K562 (cell line): ENCODE data around the gene HAS3. TPM values are rescaled to one million over a fixed set of nuclear protein-coding genes. Genes with fewer than 3 reads are reported as not detected.

Experiments used
- ATAC-seq: fragments of 200-7000 bp; cut with Tn5 transposase; 3 replicates; pipeline ENCODE4 v1.9.1; 2020; ENCODE audit warnings: moderate library complexity
- BruUV-seq: library from RNA; stranded (reverse); fragments of 400-500 nt; replicated peaks from 2 replicates; lab custom pipeline; 2021; lab: Mats Ljungman, UMichigan
- CTCF ChIA-PET: fragments of 300-600 bp; formaldehyde crosslinking; extraction: SDS; loops from one replicate; lab custom pipeline; 2021; ENCODE audit warnings: low intra/inter-chr PET ratio; lab: Yijun Ruan, JAX
- POLR2A ChIA-PET: fragments of 300-600, 350-650 bp; sonication (Branson Sonifier 250); formaldehyde crosslinking; extraction: SDS; loops from one replicate; lab custom pipeline; 2021; ENCODE audit warnings: antibody characterized with exemption, inconsistent platforms; lab: Yijun Ruan, JAX
- DNase-seq, 4 experiments: peaks; one replicate each; pipeline versions ENCODE4 v3.0.0 to v3.0.0-alpha.2; 2011 to 2018; ENCODE audit warnings: low spot score in 3 of 4, mixed read lengths in 3 of 4; ENCODE audit errors: extremely low read depth in 1 of 4
- FAIRE-seq: peaks from 2 replicates; lab custom pipeline; 2011; peaks lifted over from hg19 to GRCh38; lab: Jason Lieb, UNC
- H2AFZ ChIP-seq: 2 replicates; pipeline ENCODE4 v1.6.0; 2011; ENCODE audit warnings: low read depth, low read length, control low read depth, inconsistent platforms
- H3K27ac ChIP-seq: fragments of 200-600 bp; 3 replicates; pipeline ENCODE4 v1.8.0; 2011; ENCODE audit warnings: low read depth, mild to moderate bottlenecking, control low read depth, inconsistent platforms, low read length, moderate library complexity, mixed read lengths; ENCODE audit errors: extremely low read depth
- H3K27me3 ChIP-seq, 2 experiments: fragments of 300-600 bp in 1 of 2; 2 replicates in 1 of 2; 3 replicates in 1 of 2; pipeline versions ENCODE4 v1.6.0 to v1.8.0; 2011; ENCODE audit warnings: inconsistent platforms in 2 of 2, low read length in 2 of 2, mild to moderate bottlenecking in 1 of 2, mixed read lengths in 1 of 2, moderate library complexity in 1 of 2; ENCODE audit not compliant: control insufficient read depth in 2 of 2, insufficient read depth in 2 of 2
- H3K36me3 ChIP-seq: fragments of 300-600 bp; 3 replicates; pipeline ENCODE4 v1.8.0; 2011; ENCODE audit warnings: mild to moderate bottlenecking, low read length, inconsistent platforms; ENCODE audit not compliant: control insufficient read depth, insufficient read depth
- H3K4me1 ChIP-seq, 2 experiments: fragments of 200-600 bp in 1 of 2; replicated peaks in 1 of 2; 2 replicates in 1 of 2; 3 replicates in 1 of 2; pipeline versions ENCODE4 v1.5.1 to v1.8.0; 2011; ENCODE audit warnings: inconsistent platforms in 2 of 2, low read length in 2 of 2, mild to moderate bottlenecking in 1 of 2, mixed read lengths in 1 of 2, moderate library complexity in 1 of 2; ENCODE audit not compliant: control insufficient read depth in 2 of 2, insufficient read depth in 2 of 2
- H3K4me2 ChIP-seq: 2 replicates; pipeline ENCODE4 v1.6.1; 2011; ENCODE audit warnings: low read length, control low read depth, inconsistent platforms, mixed read lengths; ENCODE audit not compliant: insufficient read depth
- H3K4me3 ChIP-seq: fragments of 200-600 bp; sonication (generic), shearing (Covaris generic); 2 replicates; pipeline ENCODE4 v1.5.1; 2016; ENCODE audit warnings: control low read depth, inconsistent platforms
- H3K79me2 ChIP-seq: fragments of 200-600 bp; 3 replicates; pipeline ENCODE4 v1.8.0; 2011; ENCODE audit warnings: low read length, inconsistent platforms; ENCODE audit not compliant: control insufficient read depth, insufficient read depth
- H3K9ac ChIP-seq, 2 experiments: 2 replicates each; pipeline versions ENCODE4 v1.6.0 to v1.6.1; 2011; ENCODE audit warnings: low read depth in 2 of 2, low read length in 2 of 2, control low read depth in 1 of 2, inconsistent platforms in 1 of 2, mild to moderate bottlenecking in 1 of 2, mixed read lengths in 1 of 2; ENCODE audit not compliant: insufficient read depth in 1 of 2
- H3K9me1 ChIP-seq: one replicate; pipeline ENCODE4 v1.6.0; 2011; ENCODE audit warnings: inconsistent platforms, mild to moderate bottlenecking, low read length, moderate library complexity; ENCODE audit not compliant: control insufficient read depth, insufficient read depth
- H3K9me3 ChIP-seq: replicated peaks from 2 replicates; pipeline ENCODE4 v1.5.1; 2011; ENCODE audit warnings: low read depth, low read length, inconsistent platforms; ENCODE audit not compliant: control insufficient read depth, insufficient read depth
- H4K20me1 ChIP-seq: replicated peaks from 2 replicates; pipeline ENCODE4 v1.6.1; 2011; ENCODE audit warnings: low read length, inconsistent platforms, mixed read lengths; ENCODE audit not compliant: control insufficient read depth, insufficient read depth
- CEBPB ChIP-seq: fragments of 450-650 bp; IDR thresholded peaks from 2 replicates; pipeline ENCODE4 v1.6.1; 2016; ENCODE audit warnings: missing genetic modification characterization, missing compliant biosample characterization
- GABPB1 ChIP-seq: sonication (generic); formaldehyde crosslinking; IDR thresholded peaks from 2 replicates; pipeline ENCODE4 v1.8.0; 2022; ENCODE audit warnings: mild to moderate bottlenecking, missing genetic modification reagents
- GTF2F1 ChIP-seq: IDR thresholded peaks from 2 replicates; pipeline ENCODE4 v1.6.1; 2011; ENCODE audit warnings: low read depth, low read length, improper control_type of control experiment
- IFI16 ChIP-seq: fragments of 250-450 bp; sonication (Bioruptor Pico); IDR thresholded peaks from 2 replicates; pipeline ENCODE4 v2.1.2; 2022; ENCODE audit warnings: mild to moderate bottlenecking, inconsistent platforms
- MIER1 ChIP-seq: fragments of 450-650 bp; IDR thresholded peaks from 2 replicates; pipeline ENCODE4 v1.6.1; 2016; ENCODE audit warnings: antibody characterized with exemption, mild to moderate bottlenecking, low read depth
- NFIX ChIP-seq: fragments of 250-450 bp; sonication (Bioruptor Pico); IDR thresholded peaks from 2 replicates; pipeline ENCODE4 v1.4.0; 2020; ENCODE audit warnings: low read depth, mild to moderate bottlenecking, moderate library complexity
- PTRF ChIP-seq: fragments of 450-650 bp; IDR thresholded peaks from 2 replicates; pipeline ENCODE4 v1.6.1; 2016; ENCODE audit warnings: mild to moderate bottlenecking, missing genetic modification characterization, missing compliant biosample characterization
- RHOXF2B ChIP-seq: fragments of 250-450 bp; sonication (Bioruptor Pico); conservative IDR thresholded peaks from 2 replicates; pipeline ENCODE4 v1.5.1; 2021
- SMARCA5 ChIP-seq: fragments of 450-650 bp; IDR thresholded peaks from 2 replicates; pipeline ENCODE4 v1.6.1; 2016
- TRIM24 ChIP-seq, 2 experiments: fragments of 450-650 bp; IDR thresholded peaks; 2 replicates each; pipeline ENCODE4 v1.6.1; 2016
- WGBS: fragments of 100-300 bp; shearing (Covaris generic); methylation state at CpG from one replicate; pipeline ENCODE4 v1.1.6; 2016; ENCODE audit warnings: low coverage, mixed read lengths; ENCODE audit not compliant: insufficient coverage; ENCODE audit errors: missing lambda C conversion rate; 5-methylcytosine and 5-hydroxymethylcytosine counted together
- in situ Hi-C: fragments of 300-500 bp; cut with MboI; formaldehyde crosslinking; loops from 4 replicates; pipeline ENCODE4 v1.15.0; 2018; ENCODE audit warnings: inconsistent platforms, mixed read lengths
- intact Hi-C: fragments of 100-400 bp; cut with micrococcal nuclease; formaldehyde crosslinking; loops from 2 replicates; pipeline ENCODE4 v1.14.2; 2022
- polyA plus RNA-seq, 8 experiments: library from polyadenylated mRNA; depleted of rRNA in 4 of 8; stranded (reverse) in 5 of 8; unstranded in 3 of 8; fragments of >200 nt; fragmentation: Nextera tagmentation in 2 of 8; fragmentation: Illumina TruSeq in 1 of 8; extraction: Ambion mirVana in 2 of 8; extraction: Trizol in 1 of 8; gene quantifications; 2 replicates each; pipeline versions ENCODE4 v1.2.1 to v1.2.3, GENCODE V29; 2011 to 2014; ENCODE audit warnings: inconsistent platforms in 1 of 8, missing spikeins in 1 of 8
- total RNA-seq, 7 experiments: library from RNA; depleted of rRNA in 6 of 7; stranded (reverse); fragments of >200 nt in 6 of 7; fragmentation: Illumina TruSeq in 2 of 7; extraction: Trizol in 2 of 7; gene quantifications; 2 replicates each; pipeline versions ENCODE4 v1.2.1 to v1.2.3, GENCODE V29; 2011 to 2021; ENCODE audit warnings: low replicate concordance in 1 of 7
- TF ChIP-seq, protein P1 (sequence below), 2 experiments: fragments of 450-650 bp in 1 of 2; sonication (generic) in 1 of 2; formaldehyde crosslinking in 1 of 2; IDR thresholded peaks in 1 of 2; conservative IDR thresholded peaks in 1 of 2; 2 replicates each; pipeline versions ENCODE4 v1.6.1 to v1.8.1; 2016 to 2023; ENCODE audit warnings: mild to moderate bottlenecking in 2 of 2, moderate library complexity in 2 of 2, inconsistent platforms in 1 of 2, missing genetic modification reagents in 1 of 2
- TF ChIP-seq, protein P2 (sequence below): fragments of 450-650 bp; IDR thresholded peaks from 2 replicates; pipeline ENCODE4 v1.6.1; 2016; ENCODE audit warnings: missing biosample characterization, missing genetic modification characterization

HAS3 gene
- total and polyA plus RNA-seq, 9 of the 15 experiments (the other 6 are each of a cell fraction or from before 2014, with no cell fraction given), result 0.04 to 0.33 (median 0.13) TPM; not detected in 1

DNA sequence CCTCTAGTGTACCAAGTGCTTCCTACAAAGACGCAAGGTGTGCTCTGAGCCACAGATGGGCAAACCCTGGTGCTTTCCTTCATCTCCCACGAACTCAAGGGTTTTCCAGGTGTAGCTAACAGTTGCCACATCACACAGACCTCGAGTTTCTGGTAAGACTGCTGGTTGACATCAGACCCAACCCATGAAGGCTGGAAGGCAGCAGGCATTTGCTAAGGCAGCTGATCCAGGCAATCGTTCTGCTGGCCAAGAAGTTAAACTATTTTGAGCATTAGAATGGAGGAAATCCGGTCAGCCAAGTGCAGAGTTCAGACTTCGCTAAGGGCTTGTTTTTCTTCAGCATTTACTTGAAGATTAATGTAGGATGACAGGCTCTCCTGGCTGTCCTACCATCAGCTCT, 11.5 kb downstream of the HAS3 start:
- in situ Hi-C loops (loop anchor here (10.0 kb wide), 2 partner anchors 412 to 592 kb away; no protein-coding TSS in a partner anchor), intact Hi-C loops (loop anchor here (10.0 kb wide), 1 partner anchor 592 kb away; no protein-coding TSS in a partner anchor)
- Histone ChIP-seq H3K27ac (no peak overlapping the region), H4K20me1 (peaks cover 9% of the 10 kb centered on the region; the same call in 1 of the 2 replicates), H3K4me3 (no peak overlapping the region), H3K9ac (peak overlapping the region in 1 of 2 experiments; percentile 2; a peak in 1 of 4 replicates), H3K4me1 (peaks cover 7 to 10% of the 10 kb centered on the region in 2 experiments; a peak in 4 of 5 replicates), H3K27me3 (no peaks in the 10 kb centered on the region), H3K9me3 (no peaks in the 10 kb centered on the region), H3K79me2 (no peaks in the 10 kb centered on the region), H3K4me2 (no peak overlapping the region), H3K36me3 (peaks cover 60% of the 10 kb centered on the region), H2AFZ (no peak overlapping the region), H3K9me1 (peaks cover 10% of the 10 kb centered on the region)
- ChIA-PET CTCF (no interaction called here), POLR2A (interaction anchor here (0.5 kb wide), 1 partner anchor 13 kb away, joined by 4 read pairs; no protein-coding TSS in a partner anchor)
- no TSS peak for BruUV-seq
- 67% methylated on average over 6 of the region's 6 CpGs for WGBS
- TF ChIP-seq TRIM24 (IDR thresholded peaks at IDR 0.05) (no peak), CEBPB (tag) (no peak)
- no peak for ATAC-seq
- no peak for DNase-seq
- FAIRE-seq, result no peak

DNA sequence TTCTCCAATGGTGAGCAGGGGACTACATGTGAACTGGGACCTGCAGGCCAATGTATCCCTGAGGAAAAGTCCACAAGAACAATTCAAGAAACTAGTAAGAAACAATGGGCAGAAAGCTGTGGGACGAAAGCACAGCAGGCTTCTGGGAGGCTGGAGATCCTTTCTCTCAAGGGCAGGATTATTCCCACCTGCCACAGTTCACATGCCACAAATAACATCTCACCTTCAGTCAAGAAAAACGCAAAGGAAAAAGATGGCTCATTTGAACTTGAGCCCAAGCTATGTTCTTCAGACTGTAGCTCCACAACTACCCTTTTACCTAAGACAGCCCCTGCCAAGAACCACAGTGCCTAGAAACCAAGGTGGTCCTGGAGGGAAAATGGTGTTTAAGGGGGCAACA, 13.0 kb downstream of the HAS3 start:
- Histone ChIP-seq H3K9ac (no peak overlapping the region), H4K20me1 (peaks cover 3% of the 10 kb centered on the region; the same call in 1 of the 2 replicates), H3K4me3 (no peak overlapping the region), H3K9me3 (no peaks in the 10 kb centered on the region), H3K79me2 (peaks cover 6% of the 10 kb centered on the region), H2AFZ (no peak overlapping the region), H3K4me1 (no peaks in the 10 kb centered on the region), H3K27me3 (no peaks in the 10 kb centered on the region), H3K36me3 (peaks cover 65% of the 10 kb centered on the region), H3K27ac (no peak overlapping the region)
- 100% methylated on average over 2 of the region's 2 CpGs for WGBS
- no peak for TF ChIP-seq SMARCA5
- TF ChIP-seq NFIX, result no peak
- no peak for TF ChIP-seq RHOXF2B (CRISPR knock-in tag)
- TF ChIP-seq GABPB1 (CRISPR knock-in tag), result no peak
- no peak for TF ChIP-seq GTF2F1
- TF ChIP-seq MIER1, result no peak
- no peak for TF ChIP-seq PTRF (tag)
- TF ChIP-seq, protein P1, sequence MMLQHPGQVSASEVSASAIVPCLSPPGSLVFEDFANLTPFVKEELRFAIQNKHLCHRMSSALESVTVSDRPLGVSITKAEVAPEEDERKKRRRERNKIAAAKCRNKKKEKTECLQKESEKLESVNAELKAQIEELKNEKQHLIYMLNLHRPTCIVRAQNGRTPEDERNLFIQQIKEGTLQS (IDR thresholded peaks at IDR 0.05), result no peak
- TF ChIP-seq, protein P1 (CRISPR knock-in tag; conservative IDR thresholded peaks at IDR 0.05), result no peak
- TF ChIP-seq, protein P2, sequence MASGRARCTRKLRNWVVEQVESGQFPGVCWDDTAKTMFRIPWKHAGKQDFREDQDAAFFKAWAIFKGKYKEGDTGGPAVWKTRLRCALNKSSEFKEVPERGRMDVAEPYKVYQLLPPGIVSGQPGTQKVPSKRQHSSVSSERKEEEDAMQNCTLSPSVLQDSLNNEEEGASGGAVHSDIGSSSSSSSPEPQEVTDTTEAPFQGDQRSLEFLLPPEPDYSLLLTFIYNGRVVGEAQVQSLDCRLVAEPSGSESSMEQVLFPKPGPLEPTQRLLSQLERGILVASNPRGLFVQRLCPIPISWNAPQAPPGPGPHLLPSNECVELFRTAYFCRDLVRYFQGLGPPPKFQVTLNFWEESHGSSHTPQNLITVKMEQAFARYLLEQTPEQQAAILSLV (tag), result no peak
- TF ChIP-seq IFI16, result no peak
- TF ChIP-seq, all 486 proteins: peak for 0
- intact Hi-C loops, result loop anchor here (10.0 kb wide), 1 partner anchor 594 kb away; no protein-coding TSS in a partner anchor
- in situ Hi-C loops, result loop anchor here (10.0 kb wide), 2 partner anchors 414 to 594 kb away; no protein-coding TSS in a partner anchor
- Histone ChIP-seq H3K9me1 (no peaks in the 10 kb centered on the region), H3K4me2 (no peak overlapping the region)
- no peak for DNase-seq
- BruUV-seq, result TSS peak; percentile 35
- ChIA-PET POLR2A (interaction anchor here (0.6 to 1.3 kb wide), 3 partner anchors 12 to 248 kb away, joined by 3 to 4 read pairs (median 3); no protein-coding TSS in a partner anchor), CTCF (no interaction called here)
- FAIRE-seq, result no peak
- ATAC-seq, result no peak
